ENCODE results near the gene REXO4. TPM values are rescaled to one million over a fixed set of nuclear protein-coding genes. Genes with fewer than 3 reads are reported as not detected.

Gene REXO4
- total and polyA plus RNA-seq, 2 of the 4 experiments (the other 2 are of a cell fraction) = 16.1 to 21.8 TPM

- Histone ChIP-seq H2BK120ac (ENCODE audit: low read depth, low read length) (no peak overlapping the region), H3K27me3 (ENCODE audit: control insufficient read depth, insufficient read depth, low read length) (no peaks in the 10 kb centered on the region), H2BK20ac (ENCODE audit: low read depth, low read length) (no peak overlapping the region), H4K8ac (ENCODE audit: low read depth in 2 of 2, low read length in 2 of 2) (no peak overlapping the region), H2BK15ac (ENCODE audit: low read depth, low read length) (no peak overlapping the region), H3K14ac (replicated peaks; ENCODE audit: low read depth, low read length) (no peak overlapping the region), H3K4me3 (ENCODE audit: insufficient read depth, low read depth, low read length) (no peak overlapping the region), H3K9me3 (ENCODE audit: control insufficient read depth, insufficient read depth, low read length) (no peaks in the 10 kb centered on the region), H3K18ac (ENCODE audit: low read depth, low read length) (no peak overlapping the region), H3K4me1 (ENCODE audit: control insufficient read depth, insufficient read depth, low read length) (no peaks in the 10 kb centered on the region), H3K23ac (ENCODE audit: low read depth, low read length) (no peak overlapping the region), H3K79me1 (ENCODE audit: low read depth in 1 of 2, low read length in 2 of 2) (no peaks in the 10 kb centered on the region), H2AK5ac (ENCODE audit: low read depth, low read length) (no peak overlapping the region), H3K4ac (ENCODE audit: low read depth, low read length) (no peak overlapping the region), H2AFZ (replicated peaks; ENCODE audit: low read length, poor library complexity) (peak overlapping the region; percentile 21), H3K9ac (ENCODE audit: low read depth, low read length) (no peak overlapping the region), H4K20me1 (ENCODE audit: insufficient read depth, low read length) (no peaks in the 10 kb centered on the region; the same call in 1 of the 2 replicates), H2AK9ac (replicated peaks; ENCODE audit: low read depth, low read length, poor library complexity) (peak overlapping the region; percentile 28), H4K5ac (ENCODE audit: low read depth, low read length) (no peak overlapping the region), H3K27ac (ENCODE audit: insufficient read depth, low read length) (no peak overlapping the region), H3K36me3 (ENCODE audit: control insufficient read depth, insufficient read depth, low read length) (no peaks in the 10 kb centered on the region), H4K91ac (ENCODE audit: insufficient read depth, low read depth, low read length) (no peak overlapping the region), H3K56ac (ENCODE audit: extremely low read depth, insufficient read depth, low read length) (no peak overlapping the region), H3K9me1 (ENCODE audit: insufficient read depth, low read length) (no peaks in the 10 kb centered on the region), H3K4me2 (ENCODE audit: low read depth, low read length) (no peak overlapping the region), H2BK5ac (ENCODE audit: low read depth, low read length, poor library complexity, severe bottlenecking) (peak overlapping the region; percentile 81)
- intact Hi-C loops (cut with micrococcal nuclease) (no loop called here), dilution Hi-C loops (cut with HindIII; ENCODE audit: low sequenced_read_pairs, unreplicated experiment) (no loop called here), in situ Hi-C loops (cut with MboI; ENCODE audit: low sequenced_read_pairs) (no loop called here)
- CTCF ChIA-PET = no interaction called here
- POLR2A ChIA-PET (ENCODE audit: unreplicated experiment) = no interaction called here
- 90% methylated on average over 3 of the region's 3 CpGs; no CpG with 5 or more reads in 1 of the 2 experiments for WGBS, 2 experiments (ENCODE audit: extremely low coverage in 2 of 2, insufficient read length in 1 of 2)
- DNase-seq = no peak
- no TSS peak for BruUV-seq (replicated peaks)
- no peak for ATAC-seq (ENCODE audit: low read depth)
- no peak for TF ChIP-seq BHLHE40 (IDR thresholded peaks at IDR 0.05; ENCODE audit: low read depth, low read length)
- TF ChIP-seq CEBPB (IDR thresholded peaks at IDR 0.05; ENCODE audit: low read depth, low read length) = no peak
- TF ChIP-seq NFE2L2 (IDR thresholded peaks at IDR 0.05; ENCODE audit: low read depth, low read length) = no peak
- TF ChIP-seq MAZ (IDR thresholded peaks at IDR 0.05; ENCODE audit: borderline replicate concordance, low read depth, low read length) = no peak
- TF ChIP-seq CTCF (conservative IDR thresholded peaks at IDR 0.05; ENCODE audit: low read depth, low read length) = no peak
- TF ChIP-seq MXI1 (IDR thresholded peaks at IDR 0.05; ENCODE audit: borderline replicate concordance, low read depth, low read length) = no peak
- no peak for TF ChIP-seq RFX5 (IDR thresholded peaks at IDR 0.05; ENCODE audit: low read depth, low read length)
- TF ChIP-seq CHD1 (IDR thresholded peaks at IDR 0.05; ENCODE audit: low read depth, low read length) = no peak
- no peak for TF ChIP-seq RCOR1 (IDR thresholded peaks at IDR 0.05; ENCODE audit: insufficient replicate concordance, low read length)
- no peak for TF ChIP-seq FOS (IDR thresholded peaks at IDR 0.05; ENCODE audit: low read depth, low read length)
- TF ChIP-seq ELK1 (IDR thresholded peaks at IDR 0.05; ENCODE audit: borderline replicate concordance, low read depth, low read length) = no peak
- TF ChIP-seq MAFK (IDR thresholded peaks at IDR 0.05; ENCODE audit: low read depth, low read length) = no peak
- TF ChIP-seq RAD21 (IDR thresholded peaks at IDR 0.05; ENCODE audit: low read length) = no peak
- no peak for TF ChIP-seq POLR2A (IDR thresholded peaks at IDR 0.05; ENCODE audit: low read depth, low read length)
- TF ChIP-seq USF2 (IDR thresholded peaks at IDR 0.05; ENCODE audit: low read depth, low read length) = no peak
- no peak for TF ChIP-seq SMC3 (IDR thresholded peaks at IDR 0.05; ENCODE audit: low read depth, low read length)
Measured at GRCh38 chr9:133383438-133383837, 34.4 kb downstream of the REXO4 start.
